Effector memory CD4-positive, alpha-beta T cell (primary cell): ENCODE measurements around the gene LRRC72.

Experiments
- DNase-seq, 3 donors: peaks; one replicate each; pipeline ENCODE4 v3.0.0-alpha.2; 2020
- H3K27ac ChIP-seq: 2 replicates; pipeline ENCODE4 v1.7.0; 2013; ENCODE audit warnings: mild to moderate bottlenecking, low read length, moderate library complexity; ENCODE audit not compliant: insufficient read depth, poor library complexity, severe bottlenecking
- H3K27me3 ChIP-seq: replicated peaks from 2 replicates; pipeline ENCODE4 v1.7.0; 2013; ENCODE audit warnings: mild to moderate bottlenecking, low read length; ENCODE audit not compliant: insufficient read depth, control insufficient read depth, poor library complexity, severe bottlenecking
- H3K36me3 ChIP-seq: 2 replicates; pipeline ENCODE4 v1.7.0; 2013; ENCODE audit warnings: mild to moderate bottlenecking, low read length, moderate library complexity; ENCODE audit not compliant: control insufficient read depth, insufficient read depth
- H3K4me1 ChIP-seq: 2 replicates; pipeline ENCODE4 v1.7.0; 2013; ENCODE audit warnings: low read length, mild to moderate bottlenecking; ENCODE audit not compliant: control insufficient read depth, insufficient read depth, poor library complexity, severe bottlenecking
- H3K4me3 ChIP-seq: 2 replicates; pipeline ENCODE4 v1.7.0; 2013; ENCODE audit warnings: low read length, low read depth, mild to moderate bottlenecking; ENCODE audit not compliant: insufficient read depth, poor library complexity, severe bottlenecking
- H3K9me3 ChIP-seq: 2 replicates; pipeline ENCODE4 v1.7.0; 2013; ENCODE audit warnings: mild to moderate bottlenecking, low read length, moderate library complexity; ENCODE audit not compliant: control insufficient read depth

Gene LRRC72

DNA sequence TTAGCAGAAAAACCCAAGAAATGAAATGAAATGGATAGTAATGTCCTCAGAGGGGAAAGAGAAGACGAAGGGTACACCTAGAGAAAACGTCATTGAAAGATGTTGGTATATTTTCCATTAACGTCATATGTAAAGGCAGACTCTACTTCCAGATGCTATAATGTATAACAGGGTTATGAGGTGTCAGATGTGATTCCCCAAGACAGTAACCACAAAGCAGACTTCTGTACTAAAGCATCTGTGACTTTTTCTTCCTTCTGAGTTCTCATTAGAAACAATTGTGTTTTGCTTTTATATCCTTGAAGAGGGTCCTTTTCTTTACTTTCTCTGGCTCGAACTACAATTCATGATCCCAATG is 37.4 kb downstream of the LRRC72 start:
- no peaks in the 10 kb centered on the region for H3K27me3 ChIP-seq

DNA sequence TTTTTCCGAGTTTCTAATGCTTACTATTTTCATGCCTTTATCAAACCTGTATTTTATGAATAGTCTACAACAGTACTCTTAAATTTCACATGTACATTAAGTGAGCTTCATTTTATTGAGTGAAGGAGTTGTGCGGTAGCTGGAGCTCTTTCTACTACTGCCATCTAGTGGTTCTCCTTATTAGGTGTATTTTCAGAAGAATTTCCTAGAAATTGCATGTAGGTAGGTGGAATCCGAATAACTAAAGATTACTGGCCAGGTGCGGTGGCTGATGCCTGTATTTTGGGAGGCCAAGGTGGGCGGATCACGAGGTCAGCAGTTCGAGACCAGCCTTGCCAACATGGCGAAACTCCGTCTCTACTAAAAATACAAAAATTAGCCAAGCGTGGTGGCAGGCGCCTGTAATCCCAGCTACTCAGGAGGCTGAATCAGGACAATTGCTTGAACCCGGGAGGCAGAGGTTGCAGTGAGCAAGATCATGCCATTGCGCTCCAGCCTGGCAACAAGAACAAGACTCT is 38.3 kb downstream of the LRRC72 start:
- Histone ChIP-seq H3K27ac (no peak overlapping the region), H3K27me3 (no peaks in the 10 kb centered on the region), H3K9me3 (no peaks in the 10 kb centered on the region), H3K4me3 (no peak overlapping the region), H3K4me1 (peaks cover 6% of the 10 kb centered on the region), H3K36me3 (no peaks in the 10 kb centered on the region)
- DNase-seq = no peak

More for the DNA sequence above, 37.4 kb downstream of the LRRC72 start:
- Histone ChIP-seq H3K4me1 (peaks cover 6% of the 10 kb centered on the region), H3K9me3 (no peaks in the 10 kb centered on the region), H3K36me3 (no peaks in the 10 kb centered on the region), H3K4me3 (no peak overlapping the region), H3K27ac (no peak overlapping the region)
- DNase-seq = no peak

DNA sequence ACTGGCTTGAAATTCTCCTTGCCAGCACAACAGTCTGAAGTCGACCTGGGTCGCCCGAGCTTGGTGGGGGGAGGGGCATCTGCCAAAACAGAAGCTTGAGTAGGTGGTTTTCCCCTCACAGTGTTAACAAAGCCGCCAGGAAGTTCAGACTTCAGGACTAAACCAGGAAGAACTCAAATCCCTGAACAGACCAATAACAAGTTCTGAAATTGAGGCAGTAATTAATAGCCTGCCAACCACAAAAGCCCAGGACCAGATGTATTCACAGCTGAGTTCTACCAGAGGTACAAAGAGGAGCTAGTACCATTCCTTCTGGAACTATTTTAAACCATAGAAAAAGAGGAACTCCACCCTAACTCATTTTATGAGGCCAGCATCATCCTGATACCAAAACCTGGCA is 45.3 kb downstream of the LRRC72 start:
- no peak overlapping the region for H3K4me3 ChIP-seq
- no peaks in the 10 kb centered on the region for H3K4me1 ChIP-seq
- H3K27ac ChIP-seq = no peak overlapping the region
- H3K27me3 ChIP-seq = no peaks in the 10 kb centered on the region
- H3K9me3 ChIP-seq = no peaks in the 10 kb centered on the region
- no peak for DNase-seq
- H3K36me3 ChIP-seq = no peaks in the 10 kb centered on the region

DNA sequence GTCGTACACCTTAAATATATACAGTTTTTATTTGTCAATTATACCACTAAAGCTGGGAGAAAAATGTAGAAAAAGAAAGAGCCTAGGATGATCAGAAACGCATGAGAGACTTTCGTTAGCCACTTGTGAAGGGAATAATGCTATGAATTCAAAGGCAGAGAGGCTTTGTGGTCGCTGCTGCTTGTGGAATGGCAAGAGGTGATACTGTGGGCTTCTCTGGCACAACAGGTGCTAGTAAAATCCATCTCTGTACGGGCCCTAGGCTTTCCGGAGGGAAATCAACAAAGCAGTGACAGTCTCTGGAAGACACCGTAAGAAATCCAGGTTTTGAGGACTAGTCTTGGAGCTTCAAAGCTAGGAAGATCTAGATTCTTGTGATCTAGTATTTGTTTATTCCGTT is 52.6 kb downstream of the LRRC72 start:
- Histone ChIP-seq H3K27ac (no peak overlapping the region), H3K36me3 (no peaks in the 10 kb centered on the region), H3K4me3 (no peak overlapping the region), H3K4me1 (no peaks in the 10 kb centered on the region), H3K9me3 (no peaks in the 10 kb centered on the region), H3K27me3 (no peaks in the 10 kb centered on the region)
- no peak for DNase-seq

DNA sequence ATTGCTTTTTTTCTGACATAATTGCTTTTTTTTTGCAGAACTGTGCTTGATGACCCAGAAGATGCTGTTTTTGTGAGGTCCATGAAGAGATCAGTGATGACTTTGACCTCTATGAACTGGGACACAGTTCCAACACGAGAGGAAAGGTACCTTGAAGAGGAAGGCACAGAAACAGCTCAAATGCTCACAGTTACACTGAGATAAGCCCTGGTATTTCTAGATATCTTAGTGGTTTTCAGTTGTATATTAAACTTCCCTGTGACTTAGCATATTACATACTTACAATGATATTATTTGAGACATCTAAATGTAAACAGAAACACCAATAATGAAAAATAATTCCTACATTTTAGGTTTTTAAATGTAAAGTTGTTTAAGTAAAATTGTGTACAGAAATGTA is 54.7 kb downstream of the LRRC72 start:
- Histone ChIP-seq H3K27ac (no peak overlapping the region), H3K4me1 (no peaks in the 10 kb centered on the region), H3K36me3 (no peaks in the 10 kb centered on the region), H3K4me3 (no peak overlapping the region), H3K9me3 (no peaks in the 10 kb centered on the region), H3K27me3 (no peaks in the 10 kb centered on the region)
- no peak for DNase-seq

DNA sequence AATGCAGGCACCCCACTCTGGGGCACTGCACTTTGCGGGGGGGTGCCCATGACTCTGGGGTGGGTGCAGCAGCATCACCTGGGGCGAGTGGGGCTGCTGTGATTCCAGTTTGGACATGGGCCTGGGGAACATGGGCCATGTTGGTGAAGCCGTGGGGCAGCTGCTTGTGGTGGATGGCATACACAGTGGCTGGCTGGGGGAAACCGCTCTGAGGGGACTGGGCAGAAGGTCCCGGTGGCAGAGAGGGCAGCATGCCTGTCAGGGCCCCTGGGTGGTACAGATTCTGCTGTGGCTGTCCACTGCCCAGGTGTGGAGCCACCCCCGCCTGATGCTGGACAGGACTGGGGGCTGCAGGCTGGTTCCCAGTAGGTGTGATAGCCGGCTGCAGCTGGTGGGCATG is 57.2 kb downstream of the LRRC72 start:
- H3K36me3 ChIP-seq = no peaks in the 10 kb centered on the region

DNA sequence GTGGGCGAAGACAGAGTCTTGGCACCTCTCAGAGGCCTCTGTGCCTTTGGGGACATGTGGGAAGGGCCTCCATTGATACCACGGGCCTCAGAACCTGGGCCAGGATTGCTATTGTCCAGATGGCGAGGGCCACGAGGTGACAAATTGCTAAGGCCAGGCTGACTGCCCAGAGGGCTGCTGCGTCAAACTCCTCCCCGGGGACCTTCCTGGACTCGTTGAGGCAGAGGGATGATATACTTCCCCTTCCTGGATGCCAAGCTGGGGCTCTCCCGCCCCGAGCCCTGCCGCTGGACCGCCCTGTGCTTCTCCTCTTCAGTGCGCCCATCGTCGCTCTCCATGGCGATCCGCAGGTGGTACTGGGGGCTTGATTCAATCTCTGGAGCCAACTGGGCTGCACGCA is 58.9 kb downstream of the LRRC72 start:
- no peak overlapping the region for H3K4me3 ChIP-seq

More for the DNA sequence above, 57.2 kb downstream of the LRRC72 start:
- Histone ChIP-seq H3K9me3 (no peaks in the 10 kb centered on the region), H3K4me1 (no peaks in the 10 kb centered on the region), H3K27ac (no peak overlapping the region), H3K4me3 (no peak overlapping the region), H3K27me3 (no peaks in the 10 kb centered on the region)
- DNase-seq = no peak

DNA sequence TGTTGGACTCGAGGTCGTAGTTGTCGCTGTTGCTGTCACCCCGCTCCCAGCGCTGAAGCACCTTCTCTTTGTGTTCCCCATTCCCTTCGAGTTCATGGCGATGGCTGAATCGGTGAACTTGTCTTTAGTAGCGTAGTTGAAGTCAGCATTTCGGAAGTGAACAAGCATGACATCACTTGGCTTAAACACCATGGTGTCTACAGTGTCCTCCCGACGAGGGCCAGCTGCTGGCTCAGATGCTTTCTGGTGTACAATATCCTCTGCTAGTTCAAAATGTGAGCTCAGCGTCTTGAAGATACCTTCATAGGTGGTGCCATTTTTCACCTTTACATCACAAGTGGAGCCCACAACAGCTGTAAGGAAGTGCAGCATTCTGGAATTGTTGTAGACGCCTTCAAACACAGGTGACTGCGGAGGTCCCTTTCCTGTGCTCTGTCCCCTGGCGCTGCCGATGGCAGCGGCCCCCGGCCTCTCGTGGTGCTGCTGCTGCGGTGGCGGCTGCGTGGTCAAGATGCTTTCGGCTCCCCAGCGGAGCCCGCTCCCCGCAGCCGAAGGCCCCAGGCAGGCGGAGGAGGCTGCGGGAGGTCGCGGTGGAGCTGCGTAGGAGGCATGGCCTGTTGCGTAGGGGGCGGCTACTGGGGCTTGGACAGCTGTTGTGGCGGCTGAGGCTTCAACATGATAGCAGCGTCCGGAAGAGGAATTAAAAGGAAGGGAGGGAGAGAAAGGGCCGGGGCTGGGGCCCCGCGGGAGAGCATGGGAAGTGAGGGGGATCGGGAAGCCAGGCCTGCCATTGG is 59.7 kb downstream of the LRRC72 start:
- no peak overlapping the region for H3K27ac ChIP-seq
- no peak for DNase-seq
- no peaks in the 10 kb centered on the region for H3K4me1 ChIP-seq
- H3K36me3 ChIP-seq = no peaks in the 10 kb centered on the region
- no peaks in the 10 kb centered on the region for H3K9me3 ChIP-seq
- no peak overlapping the region for H3K4me3 ChIP-seq
- no peaks in the 10 kb centered on the region for H3K27me3 ChIP-seq

More for the DNA sequence above, 58.9 kb downstream of the LRRC72 start:
- no peaks in the 10 kb centered on the region for H3K36me3 ChIP-seq
- H3K9me3 ChIP-seq = no peaks in the 10 kb centered on the region
- H3K27ac ChIP-seq = no peak overlapping the region
- H3K27me3 ChIP-seq = no peaks in the 10 kb centered on the region
- no peaks in the 10 kb centered on the region for H3K4me1 ChIP-seq
- no peak for DNase-seq

DNA sequence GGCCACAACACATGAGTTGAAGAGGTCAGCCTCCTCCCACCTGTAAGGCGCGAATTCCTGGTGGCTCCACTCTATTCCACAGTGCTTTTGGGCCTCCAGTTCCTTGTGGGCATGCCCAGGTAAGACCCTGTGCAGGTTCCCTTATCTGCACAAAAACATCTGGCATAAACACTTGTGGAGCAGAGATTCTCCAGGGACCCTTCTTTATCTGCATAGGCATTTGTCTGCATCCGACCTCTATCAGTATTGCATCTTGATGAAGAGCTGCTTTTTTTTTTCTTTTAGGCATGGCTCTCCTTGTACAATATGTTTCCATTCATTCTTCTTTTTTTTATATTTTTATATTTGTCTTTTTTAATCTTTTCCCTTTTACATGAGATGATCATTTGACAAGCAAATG is 60.5 kb downstream of the LRRC72 start:
- no peak for DNase-seq
- Histone ChIP-seq H3K27me3 (no peaks in the 10 kb centered on the region), H3K36me3 (no peaks in the 10 kb centered on the region), H3K4me1 (no peaks in the 10 kb centered on the region), H3K27ac (no peak overlapping the region), H3K9me3 (no peaks in the 10 kb centered on the region), H3K4me3 (no peak overlapping the region)

DNA sequence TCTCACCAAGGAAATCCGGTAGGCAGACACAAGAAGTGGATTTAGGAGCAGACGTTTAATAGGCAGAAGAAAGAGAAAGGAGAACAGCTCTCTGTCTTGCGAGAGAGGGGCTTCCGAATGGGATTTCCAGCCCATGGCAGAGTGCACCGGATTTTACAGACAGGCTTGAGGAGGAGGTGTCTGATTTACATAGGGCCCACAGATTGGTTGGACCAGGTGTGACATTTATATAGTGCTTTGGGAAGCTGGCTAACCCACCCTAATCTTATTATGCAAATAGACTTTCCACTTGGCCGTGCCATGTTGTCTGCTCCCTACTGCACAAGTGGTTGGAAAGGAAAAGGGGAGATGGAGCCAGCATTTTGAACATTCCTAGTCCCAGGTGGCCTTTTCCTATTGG is 61.2 kb downstream of the LRRC72 start:
- H3K36me3 ChIP-seq = no peaks in the 10 kb centered on the region
- no peak overlapping the region for H3K4me3 ChIP-seq
- H3K27me3 ChIP-seq = no peaks in the 10 kb centered on the region
- H3K4me1 ChIP-seq = no peaks in the 10 kb centered on the region
- no peak for DNase-seq
- no peak overlapping the region for H3K27ac ChIP-seq
- H3K9me3 ChIP-seq = no peaks in the 10 kb centered on the region
